Neuron (in vitro differentiated cells): ENCODE measurements around the gene AHSG.

Experiments used
- H2AFZ ChIP-seq: one replicate; pipeline ENCODE4 v1.6.1; 2013; ENCODE audit warnings: low read depth, mild to moderate bottlenecking, inconsistent platforms, low read length, moderate library complexity
- H3K27me3 ChIP-seq: one replicate; pipeline ENCODE4 v1.6.1; 2013; ENCODE audit warnings: low read length; ENCODE audit not compliant: insufficient read depth
- H3K36me3 ChIP-seq: one replicate; pipeline ENCODE4 v1.6.1; 2013; ENCODE audit warnings: low read length; ENCODE audit not compliant: insufficient read depth
- H3K4me1 ChIP-seq: one replicate; pipeline ENCODE4 v1.6.1; 2013; ENCODE audit warnings: low read length; ENCODE audit not compliant: insufficient read depth
- H3K4me3 ChIP-seq: 2 replicates; pipeline ENCODE4 v1.5.1; 2013; ENCODE audit warnings: mild to moderate bottlenecking, low read length, moderate library complexity
- H3K9me3 ChIP-seq: one replicate; pipeline ENCODE4 v1.6.1; 2013; ENCODE audit warnings: low read length

The AHSG gene

GRCh38 chr3:186616299-186616617 lies 3.4 kb downstream of the AHSG start:
- H3K4me3 ChIP-seq, result no peak overlapping the region
- peaks cover 13% of the 10 kb centered on the region for H3K27me3 ChIP-seq
- no peaks in the 10 kb centered on the region for H3K36me3 ChIP-seq
- H3K4me1 ChIP-seq, result no peaks in the 10 kb centered on the region
- no peaks in the 10 kb centered on the region for H3K9me3 ChIP-seq
- H2AFZ ChIP-seq, result no peak overlapping the region

GRCh38 chr3:186617036-186617946 lies 4.4 kb downstream of the AHSG start:
- H3K4me3 ChIP-seq, result no peak overlapping the region
- no peak overlapping the region for H2AFZ ChIP-seq
- H3K4me1 ChIP-seq, result no peaks in the 10 kb centered on the region
- H3K9me3 ChIP-seq, result no peaks in the 10 kb centered on the region
- peaks cover 9% of the 10 kb centered on the region for H3K27me3 ChIP-seq
- no peaks in the 10 kb centered on the region for H3K36me3 ChIP-seq

GRCh38 chr3:186618318-186618938 lies 5.6 kb downstream of the AHSG start:
- H3K27me3 ChIP-seq, result peaks cover 5% of the 10 kb centered on the region
- H2AFZ ChIP-seq, result no peak overlapping the region
- H3K4me3 ChIP-seq, result no peak overlapping the region
- H3K4me1 ChIP-seq, result no peaks in the 10 kb centered on the region
- no peaks in the 10 kb centered on the region for H3K36me3 ChIP-seq
- H3K9me3 ChIP-seq, result no peaks in the 10 kb centered on the region

GRCh38 chr3:186619787-186620212 lies 6.9 kb downstream of the AHSG start:
- Histone ChIP-seq H3K9me3 (no peaks in the 10 kb centered on the region), H3K36me3 (no peaks in the 10 kb centered on the region), H2AFZ (no peak overlapping the region), H3K27me3 (peaks cover 5% of the 10 kb centered on the region), H3K4me3 (no peak overlapping the region), H3K4me1 (no peaks in the 10 kb centered on the region)

GRCh38 chr3:186620213-186621092 lies 7.6 kb downstream of the AHSG start:
- H3K9me3 ChIP-seq, result no peaks in the 10 kb centered on the region
- no peak overlapping the region for H3K4me3 ChIP-seq
- H2AFZ ChIP-seq, result no peak overlapping the region

GRCh38 chr3:186621894-186622650 lies 9.2 kb downstream of the AHSG start:
- Histone ChIP-seq H3K9me3 (no peaks in the 10 kb centered on the region), H3K27me3 (peaks cover 5% of the 10 kb centered on the region), H3K36me3 (no peaks in the 10 kb centered on the region), H2AFZ (no peak overlapping the region), H3K4me1 (no peaks in the 10 kb centered on the region), H3K4me3 (no peak overlapping the region)

More at GRCh38 chr3:186620213-186621092, 7.6 kb downstream of the AHSG start:
- Histone ChIP-seq H3K27me3 (peaks cover 5% of the 10 kb centered on the region), H3K4me1 (no peaks in the 10 kb centered on the region), H3K36me3 (no peaks in the 10 kb centered on the region)

GRCh38 chr3:186622651-186623310 lies 9.9 kb downstream of the AHSG start:
- H2AFZ ChIP-seq, result no peak overlapping the region

GRCh38 chr3:186624598-186624997 lies 11.7 kb downstream of the AHSG start:
- Histone ChIP-seq H3K4me3 (no peak overlapping the region), H2AFZ (no peak overlapping the region), H3K4me1 (no peaks in the 10 kb centered on the region), H3K9me3 (no peaks in the 10 kb centered on the region), H3K27me3 (no peaks in the 10 kb centered on the region), H3K36me3 (no peaks in the 10 kb centered on the region)

More at GRCh38 chr3:186622651-186623310, 9.9 kb downstream of the AHSG start:
- H3K9me3 ChIP-seq, result no peaks in the 10 kb centered on the region
- no peaks in the 10 kb centered on the region for H3K36me3 ChIP-seq
- H3K27me3 ChIP-seq, result no peaks in the 10 kb centered on the region
- H3K4me1 ChIP-seq, result no peaks in the 10 kb centered on the region
- H3K4me3 ChIP-seq, result no peak overlapping the region

- Histone ChIP-seq H3K27me3 (no peaks in the 10 kb centered on the region), H2AFZ (no peak overlapping the region), H3K36me3 (no peaks in the 10 kb centered on the region), H3K9me3 (no peaks in the 10 kb centered on the region), H3K4me1 (no peaks in the 10 kb centered on the region), H3K4me3 (no peak overlapping the region)
These were observed 12.8 kb downstream of the AHSG start for GRCh38 chr3:186625600-186626042.

GRCh38 chr3:186626254-186626847 lies 13.5 kb downstream of the AHSG start:
- no peaks in the 10 kb centered on the region for H3K36me3 ChIP-seq
- H3K27me3 ChIP-seq, result no peaks in the 10 kb centered on the region
- H2AFZ ChIP-seq, result no peak overlapping the region
- H3K9me3 ChIP-seq, result no peaks in the 10 kb centered on the region
- H3K4me1 ChIP-seq, result no peaks in the 10 kb centered on the region
- no peak overlapping the region for H3K4me3 ChIP-seq

- no peaks in the 10 kb centered on the region for H3K36me3 ChIP-seq
- H3K4me3 ChIP-seq, result no peak overlapping the region
- no peak overlapping the region for H2AFZ ChIP-seq
- no peaks in the 10 kb centered on the region for H3K4me1 ChIP-seq
- H3K27me3 ChIP-seq, result no peaks in the 10 kb centered on the region
- H3K9me3 ChIP-seq, result no peaks in the 10 kb centered on the region
These were observed 15.1 kb downstream of the AHSG start for GRCh38 chr3:186627852-186628414.
